HG02885 (cell line): ENCODE measurements around the gene ZNF830.
"Not testable (repeated sequence)": the region's sequence is repeated elsewhere in the genome, so short reads cannot be mapped to it uniquely, and the experiment has no call there.

ENCODE experiments used
- ATAC-seq: cut with Tn5 transposase; IDR thresholded peaks from one replicate; pipeline ENCODE4 v1.9.1; 2021; ENCODE audit warnings: mild to moderate bottlenecking; ENCODE audit not compliant: unreplicated experiment, poor library complexity

ZNF830 gene, protein sequence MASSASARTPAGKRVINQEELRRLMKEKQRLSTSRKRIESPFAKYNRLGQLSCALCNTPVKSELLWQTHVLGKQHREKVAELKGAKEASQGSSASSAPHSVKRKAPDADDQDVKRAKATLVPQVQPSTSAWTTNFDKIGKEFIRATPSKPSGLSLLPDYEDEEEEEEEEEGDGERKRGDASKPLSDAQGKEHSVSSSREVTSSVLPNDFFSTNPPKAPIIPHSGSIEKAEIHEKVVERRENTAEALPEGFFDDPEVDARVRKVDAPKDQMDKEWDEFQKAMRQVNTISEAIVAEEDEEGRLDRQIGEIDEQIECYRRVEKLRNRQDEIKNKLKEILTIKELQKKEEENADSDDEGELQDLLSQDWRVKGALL

DNA sequence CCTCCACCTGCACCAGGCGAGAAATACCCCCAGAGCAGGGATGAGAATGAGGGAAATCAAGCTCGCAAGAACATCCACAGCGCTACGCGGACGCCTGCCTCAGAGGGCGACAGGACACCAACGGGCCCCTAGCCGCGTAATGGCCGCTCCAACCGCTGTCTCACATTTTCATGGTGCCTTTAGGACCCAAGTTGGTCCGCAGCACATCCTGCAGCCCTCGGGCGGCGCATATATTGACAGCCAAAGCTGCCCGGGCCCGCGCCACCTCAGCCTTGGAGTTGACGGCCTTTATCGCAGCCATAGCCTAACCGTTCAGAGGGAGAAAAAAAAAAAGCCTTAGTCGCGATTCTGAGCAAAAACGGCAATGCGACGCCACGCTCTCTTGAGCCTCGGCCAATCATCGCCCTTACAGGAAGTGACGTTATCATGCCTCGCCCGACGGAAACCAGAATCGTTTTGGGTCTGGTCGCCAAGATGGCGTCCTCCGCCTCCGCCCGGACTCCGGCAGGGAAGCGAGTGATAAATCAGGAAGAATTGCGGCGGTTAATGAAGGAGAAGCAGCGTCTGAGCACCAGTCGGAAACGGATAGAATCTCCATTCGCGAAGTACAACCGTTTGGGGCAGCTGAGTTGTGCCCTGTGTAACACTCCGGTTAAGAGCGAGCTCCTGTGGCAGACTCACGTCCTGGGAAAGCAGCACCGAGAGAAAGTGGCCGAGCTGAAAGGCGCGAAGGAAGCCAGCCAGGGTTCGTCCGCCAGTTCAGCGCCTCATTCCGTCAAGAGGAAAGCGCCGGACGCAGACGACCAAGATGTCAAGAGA lies at the start of gene ZNF830, which contains the start of gene CCT6B:
ZNF830 (plus strand) TSS at position 448 of the 819 bp plus-strand sequence; CDS start at position 475, 27 bp downstream.
CCT6B (minus strand) TSS at position 368 of the 819 bp plus-strand sequence; CDS start at position 301, 67 bp downstream.
- peak; percentile 87 for ATAC-seq

DNA sequence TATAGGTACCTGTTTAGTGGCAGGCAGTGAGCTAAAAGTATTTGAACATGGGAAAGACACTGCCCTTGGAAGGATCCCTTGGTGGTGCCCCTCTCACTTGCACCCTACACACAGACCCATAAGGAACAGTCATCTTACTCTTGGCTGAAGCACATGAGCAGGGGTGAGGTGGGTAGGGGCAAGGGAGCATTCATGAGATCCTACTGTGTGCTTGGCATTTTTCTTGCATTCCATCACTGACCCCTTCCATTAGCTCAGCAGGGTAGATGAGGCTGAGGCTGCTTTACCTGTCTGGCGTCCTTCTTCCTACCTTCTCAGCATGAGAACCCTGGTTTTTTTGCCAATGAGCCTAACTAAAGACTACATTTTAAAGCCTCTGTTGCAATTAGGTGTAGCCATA lies 48.3 kb upstream of the ZNF830 start:
- ATAC-seq = no peak

DNA sequence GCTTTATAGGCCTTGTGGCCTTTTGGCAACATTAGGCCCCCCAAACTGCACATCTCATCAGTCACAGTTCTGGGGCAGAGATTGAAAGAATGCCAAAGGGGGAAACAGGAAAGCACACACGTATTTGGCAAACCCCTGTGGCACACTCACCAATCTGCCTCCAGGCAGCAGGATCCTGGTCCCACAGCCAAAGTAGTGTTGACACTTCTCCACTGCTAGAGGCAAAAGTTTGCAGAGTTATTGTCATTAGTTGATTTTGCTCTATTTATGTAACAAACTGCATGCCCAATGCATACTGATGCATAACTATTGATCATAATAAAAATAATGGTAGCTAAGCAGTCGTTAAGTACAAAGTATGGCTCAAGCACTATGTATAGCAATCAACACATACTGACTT lies 45.2 kb upstream of the ZNF830 start:
- no peak for ATAC-seq

DNA sequence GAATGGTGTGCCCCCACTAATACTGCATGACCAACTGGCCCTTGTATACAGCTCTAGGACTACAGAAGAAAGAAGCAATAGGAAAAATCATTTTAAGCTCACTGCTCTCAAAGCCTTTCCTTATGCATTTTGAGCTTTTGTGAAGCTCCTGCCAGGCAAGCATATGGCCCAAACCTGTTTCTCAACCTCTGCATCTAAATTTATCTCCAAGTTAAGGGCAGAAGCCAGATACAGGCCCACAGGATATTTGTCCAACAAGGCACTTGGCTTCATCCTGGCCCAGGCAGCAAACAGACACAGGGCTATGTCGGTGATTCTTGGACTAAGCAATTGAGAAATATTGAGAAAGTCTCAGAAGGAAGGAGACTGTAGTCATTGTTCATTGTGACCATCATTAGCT lies 44.0 kb upstream of the ZNF830 start:
- ATAC-seq = no peak

DNA sequence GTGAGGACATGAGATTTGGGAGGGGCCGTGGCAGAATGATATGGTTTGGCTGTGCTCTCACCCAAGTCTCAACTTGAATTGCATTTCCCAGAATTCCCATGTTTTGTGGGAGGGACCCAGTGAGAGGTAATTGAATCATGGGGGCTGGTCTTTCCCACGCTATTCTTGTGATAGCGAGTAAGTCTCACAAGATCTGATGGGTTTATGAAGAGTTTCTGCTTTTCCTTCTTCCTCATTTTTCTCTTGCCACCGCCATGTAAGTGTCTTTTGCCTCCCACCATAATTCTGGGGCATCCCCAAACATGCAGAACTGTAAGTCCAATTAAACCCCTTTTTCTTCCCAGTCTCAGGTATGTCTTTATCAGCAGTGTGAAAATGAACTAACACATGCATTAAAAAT lies 40.7 kb upstream of the ZNF830 start:
- ATAC-seq = no peak

DNA sequence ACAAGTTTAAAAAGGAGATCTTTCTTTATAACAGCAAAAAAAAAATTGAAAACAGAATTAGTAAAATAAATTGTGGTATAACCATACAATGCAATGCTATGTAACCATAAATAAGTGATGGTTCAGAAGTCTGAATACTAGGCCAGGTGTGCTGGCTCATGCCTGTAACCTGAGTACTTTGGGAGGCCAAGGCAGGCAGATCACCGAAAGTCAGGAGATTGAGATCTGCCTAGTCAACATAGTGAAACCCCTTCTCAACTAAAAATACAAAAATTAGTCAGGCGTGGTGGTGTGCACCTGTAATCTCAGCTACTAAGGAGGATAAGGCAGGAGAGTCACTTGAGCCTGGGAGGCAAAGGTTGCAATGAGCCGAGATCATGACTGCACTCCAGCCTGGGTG lies 34.7 kb upstream of the ZNF830 start:
- no peak for ATAC-seq

DNA sequence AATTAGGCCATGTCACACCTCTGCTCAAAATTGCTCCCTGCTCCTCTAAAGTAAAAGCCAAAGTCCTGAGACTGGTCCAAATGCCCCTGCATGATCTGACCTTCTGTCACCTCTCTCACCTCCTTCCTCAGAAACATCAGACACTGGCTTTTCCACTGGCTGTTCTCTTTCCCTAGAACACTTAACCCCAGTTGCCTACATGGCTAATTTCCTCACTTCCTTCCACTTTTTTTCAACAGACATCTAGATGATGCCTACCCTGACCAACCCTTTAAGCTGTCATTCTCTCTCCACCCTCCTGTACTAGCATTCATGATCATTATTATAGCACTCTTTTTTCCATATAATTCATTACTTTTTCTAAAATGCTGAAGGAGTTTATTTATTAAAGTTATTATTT lies 31.1 kb upstream of the ZNF830 start:
- ATAC-seq = no peak

DNA sequence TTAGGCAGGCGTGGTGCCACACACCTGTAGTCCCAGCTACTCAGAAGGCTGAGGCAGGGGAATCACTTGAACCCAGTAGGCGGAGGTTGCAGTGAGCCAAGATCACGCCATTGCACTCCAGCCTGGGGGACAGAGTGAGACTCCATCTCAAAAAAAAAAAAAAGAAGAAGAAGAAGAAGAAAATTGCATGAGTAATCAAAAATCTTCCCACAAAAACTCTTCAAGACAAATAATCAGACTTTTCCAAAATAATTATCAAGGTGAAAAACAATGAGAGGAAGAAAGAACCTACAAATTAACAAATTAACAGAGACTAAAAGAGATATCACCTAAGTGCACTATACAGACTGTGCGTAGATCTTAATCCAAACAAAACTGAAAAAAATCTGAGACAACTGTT lies 10.6 kb upstream of the ZNF830 start:
- not testable (repeated sequence) for ATAC-seq

DNA sequence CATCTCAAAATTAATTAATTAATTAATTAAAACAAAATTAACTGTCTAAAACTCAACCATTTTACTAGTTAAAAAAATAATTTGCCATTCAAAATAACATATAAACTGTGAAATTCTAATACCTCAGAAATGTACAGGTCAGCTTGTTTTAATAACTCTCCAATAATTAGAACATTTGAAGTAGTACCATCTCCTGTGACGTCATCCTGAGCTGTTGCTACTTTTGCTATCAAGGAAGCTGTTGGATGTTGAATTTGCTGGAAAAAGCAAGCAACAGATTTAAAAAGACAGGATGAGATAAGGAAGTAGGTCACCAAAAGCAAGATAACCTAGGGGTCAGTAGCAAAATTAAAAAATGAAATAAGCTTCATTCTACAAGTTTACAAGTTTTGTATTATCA lies 2.9 kb upstream of the ZNF830 start:
- ATAC-seq = no peak

DNA sequence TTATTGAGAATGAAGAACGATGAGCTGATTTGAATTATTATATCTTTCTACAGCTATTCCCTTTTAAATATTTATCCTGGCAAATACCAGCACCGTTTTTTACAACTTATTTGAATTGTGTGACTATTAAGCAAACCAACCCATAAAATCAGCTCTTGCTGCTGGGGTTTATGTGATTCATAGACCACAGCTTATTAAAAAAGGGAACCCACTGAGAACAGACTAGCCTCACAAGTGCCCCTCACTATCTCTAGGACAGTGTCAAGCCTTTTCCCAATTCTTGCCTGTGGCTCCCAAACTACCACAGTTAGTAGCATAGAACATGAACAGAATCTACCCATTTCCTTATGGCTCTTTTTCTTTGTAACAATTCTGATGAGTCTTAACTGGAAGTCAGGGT lies 12.8 kb downstream of the ZNF830 start:
- no peak for ATAC-seq

DNA sequence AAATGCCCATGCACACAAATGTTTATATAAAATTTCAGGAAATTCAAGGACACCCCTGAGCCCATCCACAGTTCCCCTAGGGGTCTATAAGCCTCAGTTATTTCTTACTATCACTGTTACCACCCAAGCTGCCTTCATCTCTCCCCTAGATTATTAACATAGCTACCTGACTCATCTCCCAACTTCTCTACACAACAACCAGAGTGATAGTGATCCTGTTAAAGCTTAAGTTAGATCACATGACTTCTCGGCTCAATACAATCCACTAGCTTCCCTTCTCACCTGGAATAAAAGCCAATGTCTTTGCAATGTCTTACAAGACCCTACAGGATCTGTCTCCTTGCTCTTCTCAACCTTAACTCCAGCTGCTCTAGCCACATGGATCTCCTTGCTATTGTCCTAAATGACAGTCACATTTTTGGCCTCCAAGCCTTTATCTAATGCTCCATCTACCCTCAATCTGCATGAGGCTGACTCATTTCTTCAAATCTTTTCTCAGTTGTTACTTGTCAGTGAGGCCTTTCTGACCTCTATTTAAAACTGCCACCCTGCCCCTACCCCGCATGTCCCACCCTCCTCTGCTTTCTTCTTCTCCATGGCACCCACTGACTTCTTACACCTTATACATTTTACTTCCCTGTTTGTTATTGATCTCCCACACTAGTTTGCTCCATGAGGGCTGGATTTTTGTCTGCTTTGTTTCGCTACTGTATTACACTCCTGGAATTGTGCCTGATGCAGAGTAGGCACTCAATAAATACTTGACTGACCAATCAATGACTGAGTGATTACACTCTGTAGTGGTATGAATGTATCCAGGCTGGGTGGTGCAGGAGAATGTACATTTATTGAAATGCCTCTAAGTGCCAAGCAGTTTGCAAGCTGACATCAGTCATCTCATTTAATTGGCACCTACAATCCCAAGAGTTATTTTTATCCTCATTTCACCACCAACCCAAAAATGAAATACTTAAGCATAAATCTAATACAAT lies 13.8 kb downstream of the ZNF830 start:
- ATAC-seq = no peak

DNA sequence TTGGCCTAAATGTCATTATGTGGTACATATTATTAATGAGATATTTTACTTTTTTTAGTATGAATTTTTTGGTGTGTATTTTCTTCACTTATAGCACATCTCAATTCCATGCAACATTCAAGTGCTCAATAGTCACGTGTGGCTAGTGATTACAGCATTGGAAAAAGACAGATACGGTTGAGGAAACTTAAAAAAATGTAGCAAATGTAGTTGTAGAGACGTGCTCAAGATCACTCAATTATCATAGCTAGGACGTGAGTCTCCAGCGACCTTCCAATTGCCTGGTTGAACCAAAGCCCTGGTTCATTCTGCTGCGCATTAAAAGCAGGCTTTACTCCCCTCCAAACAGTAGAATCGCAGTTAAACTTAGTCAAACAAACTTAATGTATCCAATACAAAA lies 17.8 kb downstream of the ZNF830 start:
- ATAC-seq = no peak

DNA sequence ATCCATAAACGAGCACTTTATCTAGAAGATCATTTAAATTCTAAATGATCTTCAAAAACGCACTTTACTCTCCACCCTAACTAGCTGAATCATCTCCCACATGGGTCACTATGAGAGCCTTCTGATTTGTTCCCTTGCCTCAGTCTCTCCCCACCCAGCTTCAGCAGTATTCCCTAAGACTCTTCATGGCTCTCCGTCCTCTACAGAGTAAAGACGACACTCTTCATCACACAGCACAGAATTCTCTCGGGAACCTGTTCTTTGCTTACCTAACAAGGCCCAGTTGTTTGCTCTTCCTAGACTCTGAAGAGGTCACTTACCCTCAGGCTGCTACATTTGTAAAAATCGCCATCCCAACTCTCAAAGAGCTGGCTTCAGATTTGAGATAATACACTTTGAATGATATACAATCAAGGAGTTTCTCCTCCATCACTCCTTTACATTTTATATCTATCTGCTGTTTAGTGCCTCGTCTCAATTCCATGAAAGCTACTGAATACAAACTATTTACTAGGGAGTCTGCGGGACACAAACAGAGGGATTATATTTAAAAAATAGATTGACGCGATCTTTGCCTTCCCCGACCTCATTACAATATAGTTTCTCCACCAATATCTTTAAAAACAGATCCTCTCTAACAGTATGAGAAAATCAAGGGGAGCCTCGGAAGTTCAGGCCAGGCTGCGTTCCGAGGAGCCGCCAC lies 18.5 kb downstream of the ZNF830 start:
- ATAC-seq = no peak

DNA sequence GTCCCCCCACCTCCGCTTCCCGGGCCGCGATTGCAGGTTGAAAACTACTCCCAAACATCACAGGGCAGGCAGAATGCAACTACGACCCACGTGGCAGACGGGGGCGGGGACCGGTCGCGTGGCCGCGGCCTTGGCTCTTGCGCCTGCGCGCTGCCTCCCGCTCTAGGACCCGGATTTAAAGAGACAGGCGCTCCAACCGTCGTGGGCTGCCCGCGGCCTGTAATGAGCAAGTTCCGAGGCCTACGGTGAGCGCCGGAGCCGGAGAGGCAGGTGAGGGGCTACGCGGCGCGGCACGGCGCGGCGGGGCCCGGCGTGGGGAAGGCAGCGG lies 19.0 kb downstream of the ZNF830 start, which contains the start of gene LIG3:
LIG3 (plus strand) TSS at position 160 of the 328 bp plus-strand sequence. CDS start 2,494 bp downstream, outside the sequence.
- peak; percentile 84 for ATAC-seq

DNA sequence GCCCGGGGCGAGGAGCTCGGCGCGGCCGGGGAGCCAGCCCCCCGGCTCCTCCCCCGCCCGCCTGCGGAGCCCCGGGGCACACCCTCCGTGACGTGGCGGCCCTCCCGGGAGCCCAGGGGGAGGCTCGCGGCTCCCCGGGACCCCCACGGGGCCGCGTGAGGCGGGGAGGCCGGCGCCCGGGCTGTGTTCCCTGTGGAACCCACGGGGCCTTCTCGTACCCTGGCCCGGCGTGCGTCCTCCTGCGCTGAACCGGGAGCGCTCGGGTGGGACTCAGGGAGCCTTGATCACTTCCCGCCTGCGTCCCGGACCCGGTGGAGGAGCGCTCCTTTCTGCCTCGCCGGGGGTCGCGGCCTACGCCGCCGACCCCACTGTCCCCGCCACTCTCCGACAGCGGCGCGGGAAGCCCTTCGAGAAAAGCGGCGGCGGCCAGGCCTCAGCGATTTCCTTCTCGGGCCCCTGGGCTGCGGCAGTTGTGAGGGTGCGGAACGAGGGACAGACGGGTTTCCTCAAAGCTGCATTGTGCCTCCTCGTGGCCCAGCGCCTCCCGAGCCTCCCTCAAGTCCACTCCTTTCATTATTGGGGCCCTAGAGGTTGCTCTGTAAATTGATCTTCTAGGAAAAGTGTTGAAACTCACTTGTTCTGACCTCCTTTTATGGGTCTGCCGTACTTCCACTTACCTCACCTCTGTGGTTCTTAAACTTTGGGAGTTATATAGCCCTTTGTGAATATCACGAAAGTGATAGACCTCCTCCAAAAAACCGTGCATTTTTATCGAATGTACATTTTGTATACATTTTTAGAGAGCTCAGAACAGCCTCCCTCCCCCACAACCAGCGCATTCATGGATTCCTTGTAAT lies 19.6 kb downstream of the ZNF830 start:
- peak; percentile 83 for ATAC-seq

DNA sequence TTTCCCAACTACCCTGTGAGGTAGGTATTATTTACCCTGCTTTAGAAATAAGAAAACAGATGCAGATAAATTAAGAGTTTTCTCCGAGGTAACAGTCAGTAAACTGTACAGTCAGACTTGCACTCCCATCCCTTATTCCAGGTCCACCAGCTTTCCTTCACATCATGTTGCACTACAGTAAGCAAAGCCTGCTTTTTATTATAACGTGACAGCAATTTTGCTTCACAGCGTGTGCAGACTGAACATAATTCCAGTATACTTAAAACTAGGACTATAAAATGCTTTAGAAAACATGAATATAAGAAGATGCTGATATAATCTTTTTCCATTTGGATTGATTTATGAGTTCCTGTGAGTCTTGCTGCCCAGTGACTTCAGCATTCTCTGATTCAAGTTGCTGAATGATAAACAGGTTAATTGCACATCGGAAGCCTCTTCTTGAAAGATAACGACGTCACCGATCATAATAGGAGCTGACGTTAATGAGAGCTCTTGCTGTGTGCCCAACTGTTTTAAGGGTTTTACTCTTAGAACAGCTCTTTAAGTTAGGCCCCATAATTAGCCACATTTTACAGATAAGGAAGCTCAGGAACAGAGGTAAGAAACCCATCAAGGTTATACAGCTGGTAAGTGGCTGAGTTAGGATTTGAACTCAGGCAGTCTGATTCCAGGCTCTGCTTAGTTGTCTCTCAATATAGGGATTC lies 20.4 kb downstream of the ZNF830 start:
- no peak for ATAC-seq

DNA sequence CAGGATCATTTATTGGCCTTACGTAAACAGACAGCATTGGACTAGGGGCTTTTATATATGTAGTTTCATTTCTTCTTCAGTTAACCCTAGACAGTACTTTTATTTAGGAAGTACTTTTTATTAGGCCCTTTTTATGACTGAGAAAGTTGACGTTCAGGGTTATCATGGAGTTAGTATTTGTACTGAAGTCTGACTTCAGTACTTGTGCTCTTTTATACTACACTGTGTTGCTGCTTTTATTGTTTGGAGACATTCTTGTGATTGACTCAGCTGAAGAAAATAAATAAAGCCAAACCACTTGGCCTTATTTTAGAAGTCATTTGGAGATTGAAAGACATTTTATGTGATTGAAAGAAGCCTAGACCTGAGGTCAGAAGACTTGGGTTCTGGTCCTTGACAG lies 25.9 kb downstream of the ZNF830 start:
- no peak for ATAC-seq

DNA sequence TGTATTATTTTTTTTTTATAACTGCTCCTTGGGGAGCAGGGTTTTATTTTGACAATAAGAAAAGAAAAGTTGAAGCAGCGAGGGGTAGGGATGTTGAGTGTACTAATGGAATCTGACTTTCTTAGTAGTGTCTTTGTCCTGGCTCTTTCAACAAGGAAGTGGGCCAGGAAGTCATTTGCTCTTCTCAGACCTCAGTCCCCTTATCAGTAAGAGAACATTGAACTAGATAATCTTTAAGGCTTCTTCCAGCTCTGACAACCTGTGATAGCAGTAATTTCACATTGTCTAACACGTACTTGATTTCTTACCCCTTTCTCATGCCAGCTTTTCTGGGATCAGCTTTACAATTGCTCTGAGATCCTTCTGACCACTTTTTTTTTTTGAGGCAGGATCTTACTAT lies 27.3 kb downstream of the ZNF830 start:
- ATAC-seq = no peak
